ENCODE results near the gene LIN7C.

The LIN7C gene

DNA sequence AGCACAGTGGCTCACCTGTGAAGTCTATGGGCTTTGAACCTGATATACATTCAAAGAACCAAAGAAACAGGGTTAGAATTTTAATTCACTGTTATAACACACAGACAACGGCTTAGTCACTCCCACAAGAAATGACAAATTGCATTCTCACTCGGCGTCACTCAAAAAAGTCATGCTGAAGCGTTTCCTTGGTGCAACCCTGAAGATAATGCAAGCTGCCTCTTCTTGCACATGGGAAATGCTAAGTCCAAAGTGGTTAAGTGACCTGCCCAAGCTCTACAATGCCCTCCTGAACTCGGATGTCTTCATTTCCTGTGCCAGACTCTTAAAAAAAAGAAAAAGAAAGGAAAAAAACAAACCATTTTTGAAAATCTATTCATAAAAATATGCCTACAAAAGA, 44.0 kb downstream of the LIN7C start:
- Histone ChIP-seq H3K27ac (ENCODE audit: low read length) (no peak overlapping the region), H3K79me2 (ENCODE audit: low read length) (no peaks in the 10 kb centered on the region), H3K9me2 (replicated peaks; ENCODE audit: insufficient read depth, low read length) (no peaks in the 10 kb centered on the region), H3K27me3 (replicated peaks; ENCODE audit: insufficient read depth, low read length) (no peaks in the 10 kb centered on the region), H3K4me2 (ENCODE audit: low read depth, low read length) (no peak overlapping the region), H3F3A (ENCODE audit: insufficient read depth, low read length) (no peaks in the 10 kb centered on the region), H4K20me1 (ENCODE audit: insufficient read depth, low read length) (no peaks in the 10 kb centered on the region), H3K9me3 (replicated peaks; ENCODE audit: insufficient read depth, low read length) (no peaks in the 10 kb centered on the region), H3K4me1 (ENCODE audit: low read length) (no peaks in the 10 kb centered on the region), H3K4me3 (ENCODE audit: low read length) (no peak overlapping the region), H2AFZ (ENCODE audit: low read length) (no peak overlapping the region), H3K9ac (ENCODE audit: low read length) (no peak overlapping the region), H3K36me3 (replicated peaks; ENCODE audit: insufficient read depth, low read length) (no peaks in the 10 kb centered on the region)
- no peak for DNase-seq
- TF ChIP-seq EZH2phosphoT487 (IDR thresholded peaks at IDR 0.05; ENCODE audit: low read length) (no peak), EZH2 (optimal IDR thresholded peaks at IDR 0.05; ENCODE audit: low read depth, low read length) (no peak)
- TF ChIP-seq, protein P1, sequence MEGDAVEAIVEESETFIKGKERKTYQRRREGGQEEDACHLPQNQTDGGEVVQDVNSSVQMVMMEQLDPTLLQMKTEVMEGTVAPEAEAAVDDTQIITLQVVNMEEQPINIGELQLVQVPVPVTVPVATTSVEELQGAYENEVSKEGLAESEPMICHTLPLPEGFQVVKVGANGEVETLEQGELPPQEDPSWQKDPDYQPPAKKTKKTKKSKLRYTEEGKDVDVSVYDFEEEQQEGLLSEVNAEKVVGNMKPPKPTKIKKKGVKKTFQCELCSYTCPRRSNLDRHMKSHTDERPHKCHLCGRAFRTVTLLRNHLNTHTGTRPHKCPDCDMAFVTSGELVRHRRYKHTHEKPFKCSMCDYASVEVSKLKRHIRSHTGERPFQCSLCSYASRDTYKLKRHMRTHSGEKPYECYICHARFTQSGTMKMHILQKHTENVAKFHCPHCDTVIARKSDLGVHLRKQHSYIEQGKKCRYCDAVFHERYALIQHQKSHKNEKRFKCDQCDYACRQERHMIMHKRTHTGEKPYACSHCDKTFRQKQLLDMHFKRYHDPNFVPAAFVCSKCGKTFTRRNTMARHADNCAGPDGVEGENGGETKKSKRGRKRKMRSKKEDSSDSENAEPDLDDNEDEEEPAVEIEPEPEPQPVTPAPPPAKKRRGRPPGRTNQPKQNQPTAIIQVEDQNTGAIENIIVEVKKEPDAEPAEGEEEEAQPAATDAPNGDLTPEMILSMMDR (IDR thresholded peaks at IDR 0.05; ENCODE audit: low read length) = no peak

DNA sequence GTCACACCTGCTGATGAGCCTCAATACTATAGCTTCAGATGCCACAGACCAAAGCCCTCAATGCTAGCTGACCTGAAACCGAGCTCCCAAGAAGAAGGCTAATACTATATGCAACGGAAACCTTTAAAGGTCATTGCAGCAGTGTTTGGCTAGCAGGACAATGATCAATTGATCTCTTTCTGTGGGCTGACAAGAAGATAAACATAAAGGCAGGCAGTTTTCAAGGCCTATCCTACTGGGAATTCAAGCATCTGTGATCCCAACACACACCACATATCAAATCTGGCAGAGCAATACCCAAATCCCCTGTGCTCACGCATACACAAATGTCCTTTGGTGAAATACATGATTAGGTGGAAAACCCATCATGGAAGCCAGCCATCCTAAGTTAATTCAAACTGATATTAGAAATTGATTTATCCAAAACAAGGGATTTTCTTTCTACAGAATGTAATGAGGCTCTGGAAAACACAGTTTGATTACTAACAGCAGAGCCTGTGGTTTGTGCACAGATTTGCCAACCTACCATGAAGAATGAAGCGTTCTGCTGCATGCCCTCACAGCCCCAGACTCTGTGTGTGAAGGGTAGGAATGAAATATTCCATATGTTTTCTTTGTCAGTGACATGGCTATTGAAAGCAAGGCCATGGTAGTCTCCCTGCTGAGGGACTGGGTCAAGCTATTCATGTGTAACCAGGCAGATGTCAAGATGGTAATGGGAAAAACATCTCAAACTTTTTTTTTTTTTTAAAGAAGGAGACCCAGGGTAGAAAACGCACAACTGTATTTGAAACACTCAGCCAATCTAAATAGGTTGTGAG, 46.2 kb downstream of the LIN7C start:
- H3K27me3 ChIP-seq (replicated peaks; ENCODE audit: insufficient read depth, low read length) = no peaks in the 10 kb centered on the region
- H3K4me1 ChIP-seq (ENCODE audit: low read length) = no peaks in the 10 kb centered on the region
- H3K4me2 ChIP-seq (ENCODE audit: low read depth, low read length) = no peak overlapping the region
- H2AFZ ChIP-seq (ENCODE audit: low read length) = no peak overlapping the region
- no peak for DNase-seq
- TF ChIP-seq, protein P1 (IDR thresholded peaks at IDR 0.05; ENCODE audit: low read length) = no peak
- H3K9me3 ChIP-seq (replicated peaks; ENCODE audit: insufficient read depth, low read length) = no peaks in the 10 kb centered on the region
- H3K27ac ChIP-seq (ENCODE audit: low read length) = no peak overlapping the region
- H3K4me3 ChIP-seq (ENCODE audit: low read length) = no peak overlapping the region
- no peaks in the 10 kb centered on the region for H3K9me2 ChIP-seq (replicated peaks; ENCODE audit: insufficient read depth, low read length)
- no peaks in the 10 kb centered on the region for H3K36me3 ChIP-seq (replicated peaks; ENCODE audit: insufficient read depth, low read length)
- H3K79me2 ChIP-seq (ENCODE audit: low read length) = no peaks in the 10 kb centered on the region
- no peaks in the 10 kb centered on the region for H4K20me1 ChIP-seq (ENCODE audit: insufficient read depth, low read length)
- no peak overlapping the region for H3K9ac ChIP-seq (ENCODE audit: low read length)
- no peaks in the 10 kb centered on the region for H3F3A ChIP-seq (ENCODE audit: insufficient read depth, low read length)

DNA sequence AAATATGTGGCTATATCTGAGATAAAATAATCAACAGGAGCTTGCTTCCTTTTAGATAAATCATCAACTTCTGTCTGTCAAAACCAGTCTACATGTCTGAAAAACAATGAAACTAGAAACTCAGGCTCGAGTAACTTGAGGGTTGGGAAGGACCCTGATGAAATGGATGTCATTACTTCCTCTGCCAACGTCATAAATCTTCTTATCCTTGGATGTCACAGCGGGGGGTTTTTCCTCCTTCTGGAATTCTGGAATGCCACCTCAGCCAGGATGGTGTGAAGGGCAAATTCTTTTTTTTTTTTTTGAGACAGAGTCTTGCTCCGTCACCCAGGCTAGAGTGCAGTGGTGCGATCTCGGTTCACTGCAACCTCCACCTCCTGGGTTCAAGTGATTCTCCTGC, 47.4 kb downstream of the LIN7C start:
- Histone ChIP-seq H4K20me1 (ENCODE audit: insufficient read depth, low read length) (no peaks in the 10 kb centered on the region), H3K4me3 (ENCODE audit: low read length) (no peak overlapping the region), H3K9ac (ENCODE audit: low read length) (no peak overlapping the region), H3K9me3 (replicated peaks; ENCODE audit: insufficient read depth, low read length) (no peaks in the 10 kb centered on the region), H3K4me1 (ENCODE audit: low read length) (no peaks in the 10 kb centered on the region), H3K4me2 (ENCODE audit: low read depth, low read length) (no peak overlapping the region), H2AFZ (ENCODE audit: low read length) (no peak overlapping the region), H3K36me3 (replicated peaks; ENCODE audit: insufficient read depth, low read length) (no peaks in the 10 kb centered on the region), H3F3A (ENCODE audit: insufficient read depth, low read length) (no peaks in the 10 kb centered on the region), H3K79me2 (ENCODE audit: low read length) (no peaks in the 10 kb centered on the region), H3K27me3 (replicated peaks; ENCODE audit: insufficient read depth, low read length) (no peaks in the 10 kb centered on the region), H3K27ac (ENCODE audit: low read length) (no peak overlapping the region), H3K9me2 (replicated peaks; ENCODE audit: insufficient read depth, low read length) (no peaks in the 10 kb centered on the region)
- no peak for DNase-seq
- TF ChIP-seq, protein P1 (IDR thresholded peaks at IDR 0.05; ENCODE audit: low read length) = no peak
- no peak for TF ChIP-seq EZH2 (optimal IDR thresholded peaks at IDR 0.05; ENCODE audit: low read depth, low read length)
- TF ChIP-seq EZH2phosphoT487 (IDR thresholded peaks at IDR 0.05; ENCODE audit: low read length) = no peak
